ENCODE data around the gene ATF7IP2.
"Not testable (repeated sequence)": the region's sequence is repeated elsewhere in the genome, so short reads cannot be mapped to it uniquely, and the experiment has no call there.

ATF7IP2 gene

DNA sequence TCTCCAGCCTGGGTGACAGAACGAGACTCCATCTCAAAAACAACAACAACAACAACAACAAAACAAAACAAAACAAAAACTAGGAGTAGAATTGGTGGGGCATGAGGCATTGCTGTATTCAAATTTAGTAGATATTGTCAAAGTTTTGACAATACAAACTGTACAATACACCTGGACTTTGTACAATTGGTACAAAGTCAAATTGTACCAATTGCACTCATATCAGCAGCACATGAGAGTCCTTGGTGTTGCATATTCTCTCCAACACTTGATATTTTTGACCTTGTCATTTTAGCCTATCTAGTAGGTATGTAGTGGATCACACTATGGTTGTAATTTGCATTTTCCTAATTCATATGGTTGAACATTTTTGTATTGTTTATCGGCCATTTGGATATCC is 14.3 kb upstream of the ATF7IP2 start:
- DNase-seq: no peak

DNA sequence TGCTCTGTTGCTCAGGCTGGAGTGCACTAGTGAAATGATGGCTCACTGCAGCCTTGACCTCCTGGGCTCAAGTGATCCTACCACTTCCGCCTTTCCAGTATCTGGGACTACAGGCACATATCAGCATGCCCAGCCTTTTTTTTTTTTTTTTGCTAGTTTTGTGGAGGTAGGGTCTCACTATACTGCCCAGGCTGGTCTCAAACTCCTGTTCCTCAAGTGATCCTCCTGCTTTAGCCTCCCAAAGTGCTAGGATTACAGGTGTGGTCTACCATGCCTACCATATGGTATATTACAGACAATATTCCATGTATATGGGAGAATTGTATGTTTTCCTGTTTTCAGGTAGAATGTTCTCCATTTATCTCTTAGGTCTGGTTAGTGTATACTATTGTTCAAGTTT is 12.3 kb upstream of the ATF7IP2 start:
- DNase-seq: no peak

GRCh38 chr16:10376229-10376628 is 9.6 kb upstream of the ATF7IP2 start:
- DNase-seq: no peak

GRCh38 chr16:10383626-10384025 is 2.2 kb upstream of the ATF7IP2 start:
- no peak for DNase-seq

GRCh38 chr16:10386517-10387100 is 748 bp downstream of the ATF7IP2 start:
- DNase-seq: no peak

GRCh38 chr16:10387188-10387617 is 1.3 kb downstream of the ATF7IP2 start:
- DNase-seq: no peak

GRCh38 chr16:10388988-10389387 is 3.1 kb downstream of the ATF7IP2 start:
- no peak for DNase-seq

DNA sequence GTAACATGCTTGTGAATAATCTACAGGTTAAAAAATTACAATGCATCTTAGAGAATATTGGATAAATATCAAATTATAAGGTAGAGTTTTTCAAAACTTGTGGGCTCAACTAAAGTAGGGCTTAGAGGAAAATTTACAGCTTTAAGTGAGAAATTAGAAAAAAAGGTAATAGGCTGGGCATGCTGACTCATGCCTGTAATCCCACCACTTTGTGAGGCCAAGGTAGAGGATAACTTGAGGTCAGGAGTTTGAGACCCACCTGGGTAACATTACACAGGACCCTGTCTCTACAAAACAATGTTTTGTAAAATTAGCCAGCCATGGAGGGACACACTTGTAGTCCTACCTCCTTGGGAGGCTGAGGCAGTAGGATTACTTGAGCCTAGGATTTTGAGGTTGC is 4.5 kb downstream of the ATF7IP2 start:
- no peak for DNase-seq

- DNase-seq: no peak
Measured at GRCh38 chr16:10390867-10391266, 5.0 kb downstream of the ATF7IP2 start.

DNA sequence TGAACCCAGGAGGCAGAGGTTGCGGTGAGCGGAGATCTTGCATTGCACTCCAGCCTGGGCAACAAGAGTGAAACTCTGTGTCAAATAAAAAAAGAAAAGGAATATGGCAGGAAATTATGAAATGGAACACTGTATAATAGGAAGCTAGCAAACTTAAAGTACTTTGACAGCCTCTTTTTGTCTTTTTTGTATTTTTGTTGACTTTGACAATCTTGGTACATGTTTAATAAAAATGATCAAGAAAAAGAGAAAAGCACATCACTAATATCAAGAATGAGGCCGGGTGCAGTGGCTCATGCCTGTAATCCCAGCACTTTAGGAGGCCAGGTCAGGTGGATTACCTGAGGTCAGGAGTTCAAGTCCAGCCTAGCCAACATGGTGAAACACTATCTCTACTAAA is 5.5 kb downstream of the ATF7IP2 start:
- no peak for DNase-seq

GRCh38 chr16:10402975-10403374 is 17.1 kb downstream of the ATF7IP2 start:
- no peak for DNase-seq

DNA sequence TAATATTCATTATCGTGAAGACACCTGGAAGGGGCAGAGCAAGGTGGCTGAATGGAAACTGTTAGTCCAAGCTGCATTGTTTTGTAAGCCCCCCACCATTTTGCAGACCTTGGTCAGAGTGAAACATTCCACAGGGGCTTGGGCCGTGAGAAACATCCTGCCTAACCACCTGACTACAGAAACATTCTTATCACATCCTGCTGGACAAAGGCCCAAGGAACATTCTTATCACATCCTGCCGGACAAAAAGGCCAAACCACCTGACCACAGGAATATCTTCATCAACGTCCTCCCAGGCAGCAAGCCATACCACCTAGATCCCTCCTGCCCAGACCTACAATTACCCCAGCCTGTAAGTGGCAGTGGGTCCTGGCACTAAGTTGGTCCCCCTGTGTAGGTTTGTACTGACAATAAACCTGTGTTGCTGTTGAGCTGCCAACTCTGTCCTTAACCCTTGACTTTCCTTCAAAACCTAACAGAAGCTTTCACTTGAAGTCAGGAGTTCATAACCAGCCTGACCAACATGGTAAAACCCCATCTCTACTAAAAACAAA is 19.6 kb downstream of the ATF7IP2 start:
- DNase-seq: no peak

GRCh38 chr16:10408824-10409381 is 23.0 kb downstream of the ATF7IP2 start:
- no peak for DNase-seq

GRCh38 chr16:10409713-10410112 is 23.9 kb downstream of the ATF7IP2 start:
- DNase-seq: not testable (repeated sequence)

GRCh38 chr16:10410469-10410868 is 24.6 kb downstream of the ATF7IP2 start:
- no peak for DNase-seq

DNA sequence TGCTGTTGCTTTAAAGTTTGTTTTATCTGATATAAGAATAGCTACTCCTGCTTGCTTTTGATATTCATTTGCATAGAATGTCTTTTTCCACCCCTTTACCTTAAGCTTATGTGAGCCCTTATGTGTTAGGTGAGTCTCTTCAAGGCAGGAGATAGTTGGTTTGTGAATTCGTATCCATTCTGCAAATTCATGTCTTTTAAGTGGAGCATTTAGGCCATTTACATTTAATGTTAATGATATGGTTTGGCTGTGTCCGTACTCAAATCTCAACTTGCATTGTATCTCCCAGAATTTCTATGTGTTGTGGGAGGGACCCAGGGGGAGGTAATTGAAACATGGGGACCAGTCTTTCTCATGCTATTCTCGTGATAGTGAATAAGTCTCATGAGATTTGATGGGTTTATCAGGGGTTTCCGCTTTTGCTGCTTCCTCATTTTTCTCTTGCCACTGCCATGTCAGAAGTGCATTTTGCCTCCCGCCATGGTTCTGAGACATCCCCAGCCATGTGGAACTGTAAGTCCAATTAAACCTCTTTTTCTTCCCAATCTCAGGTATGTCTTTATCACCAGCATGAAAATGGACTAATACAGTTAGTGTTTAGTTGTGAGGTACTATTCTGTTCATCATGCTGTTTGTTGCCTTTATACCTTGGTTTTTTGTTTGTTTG is 27.2 kb downstream of the ATF7IP2 start:
- no peak for DNase-seq

DNA sequence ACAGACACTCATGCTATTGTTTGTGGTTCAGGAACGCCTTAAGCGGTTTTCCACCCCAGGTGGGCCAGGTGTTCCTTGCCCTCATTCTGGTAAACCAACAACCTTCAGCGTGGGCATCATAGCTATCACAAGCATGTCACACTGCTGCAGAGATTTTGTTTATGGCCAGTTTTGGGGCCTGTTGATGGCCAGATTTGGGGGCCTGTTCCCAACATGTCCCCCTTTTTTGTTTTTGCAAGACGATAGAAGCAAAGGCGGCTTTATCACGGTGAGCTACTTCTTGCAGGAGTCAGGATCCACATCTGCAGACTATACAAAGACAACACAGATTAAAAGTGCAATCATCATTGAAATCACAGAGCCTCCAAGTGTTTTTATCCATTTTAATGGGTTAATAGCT is 32.3 kb downstream of the ATF7IP2 start:
- not testable (repeated sequence) for DNase-seq

DNA sequence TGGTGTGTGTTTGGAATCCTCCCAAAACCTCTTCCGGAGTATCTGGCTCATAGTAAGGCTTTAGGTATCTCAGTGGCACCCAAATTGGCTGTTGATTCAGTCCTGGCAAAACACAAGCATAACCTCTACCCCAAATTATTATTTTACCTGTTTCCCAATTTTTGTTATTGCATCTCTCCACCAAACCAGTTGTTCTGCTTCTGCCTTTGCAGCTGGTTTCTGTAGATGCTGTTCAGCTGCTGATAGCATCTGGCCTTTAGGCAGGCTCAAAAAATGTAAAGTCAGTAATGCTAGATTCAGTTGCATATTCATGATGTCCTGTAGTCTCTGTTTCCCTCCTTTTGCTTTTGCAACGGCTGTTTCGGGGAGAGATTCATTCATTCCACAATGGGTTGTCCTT is 33.8 kb downstream of the ATF7IP2 start:
- DNase-seq: no peak

DNA sequence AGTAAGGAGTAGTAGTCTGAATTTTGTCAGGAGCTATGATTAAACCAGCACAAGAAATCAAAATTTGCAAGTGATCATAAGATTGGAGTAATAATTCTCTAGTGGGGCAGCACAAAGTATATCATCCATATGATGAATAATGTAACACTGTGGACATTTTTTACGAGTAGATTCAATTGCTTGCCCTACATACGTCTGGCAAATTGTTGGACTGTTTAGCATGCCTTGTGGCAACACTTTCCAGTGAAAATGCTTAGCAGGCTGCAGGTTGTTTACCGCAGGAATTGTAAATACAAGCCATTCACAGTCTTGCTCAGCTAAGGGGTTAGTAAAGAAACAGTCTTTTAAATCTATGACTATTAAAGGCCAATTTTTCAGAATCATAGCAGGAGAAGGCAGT is 35.7 kb downstream of the ATF7IP2 start:
- no peak for DNase-seq

GRCh38 chr16:10428433-10429168 is 42.7 kb downstream of the ATF7IP2 start:
- DNase-seq: no peak

DNA sequence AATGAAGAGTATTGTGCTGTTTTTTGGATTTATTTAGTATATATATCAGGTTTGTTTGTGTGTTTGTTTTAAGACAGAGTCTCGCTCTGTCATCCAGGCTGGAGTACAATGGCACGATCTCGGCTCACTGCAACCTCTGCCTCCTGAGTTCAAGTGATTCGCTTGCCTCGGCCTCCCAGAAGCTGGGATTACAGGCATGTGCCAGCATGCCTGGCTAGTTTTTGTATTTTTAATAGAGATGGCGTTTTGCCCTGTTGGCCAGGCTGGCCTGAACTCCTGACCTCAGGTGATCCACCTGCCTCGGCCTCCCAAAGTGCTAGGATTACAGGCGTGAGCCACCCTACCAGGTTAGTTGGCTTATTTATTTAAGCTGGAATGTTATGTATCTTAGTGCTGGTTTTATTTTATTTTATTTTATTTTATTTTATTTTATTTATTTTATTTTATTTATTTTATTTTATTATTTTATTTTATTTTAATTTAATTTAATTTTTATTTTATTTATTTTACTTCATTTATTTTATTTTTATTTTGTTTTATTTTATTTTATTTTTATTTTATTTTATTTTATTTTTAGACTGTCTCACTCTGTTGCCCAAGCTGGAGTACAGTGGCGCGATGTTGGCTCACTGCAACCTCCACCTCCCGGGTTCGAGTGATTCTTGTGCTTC is 43.6 kb downstream of the ATF7IP2 start:
- not testable (repeated sequence) for DNase-seq

DNA sequence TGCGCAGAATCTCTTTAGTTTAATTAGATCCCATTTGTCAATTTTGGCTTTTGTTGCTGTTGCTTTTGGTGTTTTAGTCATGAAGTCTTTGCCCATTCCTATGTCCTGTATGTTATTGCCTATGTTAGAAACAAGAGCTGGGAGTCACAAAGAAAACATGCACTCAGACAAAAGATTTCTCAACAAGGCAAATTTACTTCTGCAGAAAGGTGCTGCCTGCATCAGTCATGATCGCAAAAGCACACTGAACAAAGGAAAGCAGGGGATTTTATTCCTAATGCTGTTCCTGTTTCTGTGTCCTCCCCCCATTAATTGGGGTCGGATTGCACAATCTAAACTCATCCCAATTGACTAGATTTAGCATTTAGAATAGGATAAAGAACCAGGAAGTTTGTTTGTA is 55.9 kb downstream of the ATF7IP2 start:
- DNase-seq: no peak
